HL-60 (cell line): Measurements from ENCODE around the gene PURA.

Experiments
- DNase-seq, 2 experiments: peaks; one replicate each; pipeline ENCODE4 v3.0.0-alpha.2; 2010 to 2020; ENCODE audit warnings: low read depth in 1 of 2, low spot score in 1 of 2
- H3K27ac ChIP-seq: fragments of 250-450 bp; sonication (Bioruptor Pico); replicated peaks from 2 replicates; pipeline ENCODE4 v1.5.1; 2020; ENCODE audit warnings: mild to moderate bottlenecking, moderate library complexity
- H3K27me3 ChIP-seq: fragments of 250-450 bp; sonication (Bioruptor Pico); 2 replicates; pipeline ENCODE4 v1.5.1; 2021; ENCODE audit warnings: mild to moderate bottlenecking, moderate library complexity; ENCODE audit not compliant: insufficient read depth, poor library complexity, severe bottlenecking
- H3K4me3 ChIP-seq: replicated peaks from 2 replicates; pipeline ENCODE4 v1.5.1; 2011; ENCODE audit warnings: mild to moderate bottlenecking, control low read depth, low read length; ENCODE audit not compliant: insufficient read depth
- GABPA ChIP-seq: IDR thresholded peaks from 2 replicates; pipeline ENCODE4 v1.6.1; 2012; ENCODE audit warnings: low read depth
- POLR2AphosphoS5 ChIP-seq: IDR thresholded peaks from 2 replicates; pipeline ENCODE4 v1.6.1; 2012; ENCODE audit warnings: low read depth
- SPI1 ChIP-seq: IDR thresholded peaks from 2 replicates; pipeline ENCODE4 v1.6.1; 2012; ENCODE audit warnings: low read depth, mild to moderate bottlenecking, borderline replicate concordance
- TF ChIP-seq, protein P1 (sequence below): IDR thresholded peaks from 2 replicates; pipeline ENCODE4 v1.6.1; 2012; ENCODE audit warnings: low read depth; ENCODE audit not compliant: insufficient replicate concordance
- TF ChIP-seq, protein P2 (sequence below): IDR thresholded peaks from one replicate; pipeline ENCODE4 v1.5.1; 2011; ENCODE audit warnings: low read length, control low read depth, inconsistent platforms; ENCODE audit not compliant: insufficient read depth

PURA gene

DNA sequence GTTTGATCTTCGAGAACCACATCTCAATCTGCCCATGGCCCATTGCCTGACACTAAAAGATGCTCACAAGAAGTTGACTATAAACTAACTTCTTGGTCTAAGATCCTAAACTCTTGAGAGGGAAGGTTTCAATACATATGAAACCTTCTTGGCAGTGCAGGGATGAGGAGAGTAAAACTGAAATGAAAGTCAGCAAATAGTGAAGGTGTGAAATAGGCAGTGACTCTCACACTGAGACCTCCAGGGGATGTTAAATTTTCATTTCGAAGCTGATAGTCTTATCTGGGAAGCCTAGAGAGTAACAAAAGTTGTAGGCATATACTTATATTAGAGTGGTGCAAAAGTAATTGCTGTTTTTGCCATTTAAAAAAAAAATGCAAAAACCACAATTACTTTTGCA, 60.1 kb downstream of the PURA start:
- no peak overlapping the region for H3K27ac ChIP-seq
- TF ChIP-seq, protein P1, sequence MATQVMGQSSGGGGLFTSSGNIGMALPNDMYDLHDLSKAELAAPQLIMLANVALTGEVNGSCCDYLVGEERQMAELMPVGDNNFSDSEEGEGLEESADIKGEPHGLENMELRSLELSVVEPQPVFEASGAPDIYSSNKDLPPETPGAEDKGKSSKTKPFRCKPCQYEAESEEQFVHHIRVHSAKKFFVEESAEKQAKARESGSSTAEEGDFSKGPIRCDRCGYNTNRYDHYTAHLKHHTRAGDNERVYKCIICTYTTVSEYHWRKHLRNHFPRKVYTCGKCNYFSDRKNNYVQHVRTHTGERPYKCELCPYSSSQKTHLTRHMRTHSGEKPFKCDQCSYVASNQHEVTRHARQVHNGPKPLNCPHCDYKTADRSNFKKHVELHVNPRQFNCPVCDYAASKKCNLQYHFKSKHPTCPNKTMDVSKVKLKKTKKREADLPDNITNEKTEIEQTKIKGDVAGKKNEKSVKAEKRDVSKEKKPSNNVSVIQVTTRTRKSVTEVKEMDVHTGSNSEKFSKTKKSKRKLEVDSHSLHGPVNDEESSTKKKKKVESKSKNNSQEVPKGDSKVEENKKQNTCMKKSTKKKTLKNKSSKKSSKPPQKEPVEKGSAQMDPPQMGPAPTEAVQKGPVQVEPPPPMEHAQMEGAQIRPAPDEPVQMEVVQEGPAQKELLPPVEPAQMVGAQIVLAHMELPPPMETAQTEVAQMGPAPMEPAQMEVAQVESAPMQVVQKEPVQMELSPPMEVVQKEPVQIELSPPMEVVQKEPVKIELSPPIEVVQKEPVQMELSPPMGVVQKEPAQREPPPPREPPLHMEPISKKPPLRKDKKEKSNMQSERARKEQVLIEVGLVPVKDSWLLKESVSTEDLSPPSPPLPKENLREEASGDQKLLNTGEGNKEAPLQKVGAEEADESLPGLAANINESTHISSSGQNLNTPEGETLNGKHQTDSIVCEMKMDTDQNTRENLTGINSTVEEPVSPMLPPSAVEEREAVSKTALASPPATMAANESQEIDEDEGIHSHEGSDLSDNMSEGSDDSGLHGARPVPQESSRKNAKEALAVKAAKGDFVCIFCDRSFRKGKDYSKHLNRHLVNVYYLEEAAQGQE, result no peak
- TF ChIP-seq SPI1, result no peak
- TF ChIP-seq POLR2AphosphoS5, result no peak
- TF ChIP-seq GABPA, result no peak
- TF ChIP-seq, protein P2, sequence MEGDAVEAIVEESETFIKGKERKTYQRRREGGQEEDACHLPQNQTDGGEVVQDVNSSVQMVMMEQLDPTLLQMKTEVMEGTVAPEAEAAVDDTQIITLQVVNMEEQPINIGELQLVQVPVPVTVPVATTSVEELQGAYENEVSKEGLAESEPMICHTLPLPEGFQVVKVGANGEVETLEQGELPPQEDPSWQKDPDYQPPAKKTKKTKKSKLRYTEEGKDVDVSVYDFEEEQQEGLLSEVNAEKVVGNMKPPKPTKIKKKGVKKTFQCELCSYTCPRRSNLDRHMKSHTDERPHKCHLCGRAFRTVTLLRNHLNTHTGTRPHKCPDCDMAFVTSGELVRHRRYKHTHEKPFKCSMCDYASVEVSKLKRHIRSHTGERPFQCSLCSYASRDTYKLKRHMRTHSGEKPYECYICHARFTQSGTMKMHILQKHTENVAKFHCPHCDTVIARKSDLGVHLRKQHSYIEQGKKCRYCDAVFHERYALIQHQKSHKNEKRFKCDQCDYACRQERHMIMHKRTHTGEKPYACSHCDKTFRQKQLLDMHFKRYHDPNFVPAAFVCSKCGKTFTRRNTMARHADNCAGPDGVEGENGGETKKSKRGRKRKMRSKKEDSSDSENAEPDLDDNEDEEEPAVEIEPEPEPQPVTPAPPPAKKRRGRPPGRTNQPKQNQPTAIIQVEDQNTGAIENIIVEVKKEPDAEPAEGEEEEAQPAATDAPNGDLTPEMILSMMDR, result no peak
- no peak overlapping the region for H3K4me3 ChIP-seq
- DNase-seq, result no peak
- H3K27me3 ChIP-seq, result no peaks in the 10 kb centered on the region

DNA sequence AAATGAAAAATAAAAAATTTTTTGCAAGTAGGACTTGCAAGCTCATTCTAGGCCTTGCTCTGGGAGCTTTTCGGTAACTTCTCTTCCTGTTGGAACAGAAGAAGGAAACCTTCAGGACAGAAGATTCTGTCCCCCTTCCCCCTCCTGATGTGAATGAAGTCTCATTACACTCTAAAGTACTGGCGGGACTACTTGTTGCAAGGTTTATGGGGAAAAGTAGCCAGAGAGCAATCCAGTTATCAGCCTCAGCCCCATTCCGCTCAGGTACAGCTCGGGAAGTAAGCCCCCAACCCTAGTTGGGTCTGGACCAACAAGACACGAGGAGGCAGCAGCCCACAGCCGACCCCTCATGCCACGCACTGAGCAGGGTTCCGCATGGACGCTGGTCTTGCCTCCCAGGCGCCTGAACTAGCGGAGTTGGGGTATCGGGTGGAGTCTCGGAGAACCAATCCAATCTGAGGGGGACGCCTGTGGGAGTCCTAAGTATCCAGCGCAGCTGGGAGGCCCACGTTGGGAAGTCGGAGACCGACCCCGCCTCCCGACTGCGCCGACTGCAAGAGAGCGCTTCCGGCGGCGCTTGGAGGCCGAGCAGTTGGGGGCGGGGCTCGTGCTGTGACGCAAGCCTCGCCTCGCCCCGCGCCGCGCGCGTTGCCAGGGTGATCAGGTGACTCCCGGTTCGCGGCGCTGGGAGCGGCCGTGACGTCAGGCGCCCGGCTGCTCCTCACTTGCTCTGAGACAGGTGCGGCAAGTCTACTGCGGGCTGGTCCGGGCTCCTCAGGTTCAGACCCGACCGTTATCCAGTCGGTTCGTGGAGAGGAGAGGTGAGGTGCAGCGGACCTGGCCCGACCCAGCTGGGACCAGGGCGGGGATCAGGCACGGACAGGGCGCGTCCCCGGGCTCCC, 60.8 kb downstream of the PURA start, which contains the start of gene CYSTM1:
CYSTM1 (plus strand) TSS at position 724 of the 902 bp plus-strand sequence. CDS start 19,278 bp downstream, outside the sequence.
- Histone ChIP-seq H3K4me3 (peak within 1 kb of the TSS; percentile 74), H3K27me3 (no peaks in the 10 kb centered on the region), H3K27ac (peak within 1 kb of the TSS; percentile 75)
- peak; percentile 73 to 80 for DNase-seq
- no peak for TF ChIP-seq SPI1
- TF ChIP-seq POLR2AphosphoS5, result peak; percentile 59; the same call in 1 of the 2 replicates
